Measurements from ENCODE around the gene STX4.

STX4 gene

GRCh38 chr16:31083556-31083955 is 50.2 kb downstream of the STX4 start:
- DNase-seq (ENCODE audit: low spot score) (no peak), FAIRE-seq (no peak)

GRCh38 chr16:31083981-31084380 is 50.6 kb downstream of the STX4 start:
- FAIRE-seq (no peak), DNase-seq (ENCODE audit: low spot score) (no peak)

GRCh38 chr16:31084584-31085302 is 51.4 kb downstream of the STX4 start:
- DNase-seq (ENCODE audit: low spot score) (no peak), FAIRE-seq (no peak)

GRCh38 chr16:31085411-31085810 is 52.1 kb downstream of the STX4 start:
- FAIRE-seq: no peak

GRCh38 chr16:31085873-31086628 is 52.7 kb downstream of the STX4 start:
- FAIRE-seq (no peak), DNase-seq (ENCODE audit: low spot score) (no peak)

More at GRCh38 chr16:31085411-31085810, 52.1 kb downstream of the STX4 start:
- no peak for DNase-seq (ENCODE audit: low spot score)

- DNase-seq (ENCODE audit: low spot score) (no peak), FAIRE-seq (no peak)
These were observed 53.2 kb downstream of the STX4 start for GRCh38 chr16:31086629-31086906.

- no peak for DNase-seq (ENCODE audit: low spot score)
- no peak for FAIRE-seq
These were observed 54.1 kb downstream of the STX4 start for GRCh38 chr16:31087481-31087880.

GRCh38 chr16:31087971-31088370 is 54.6 kb downstream of the STX4 start:
- FAIRE-seq (no peak), DNase-seq (ENCODE audit: low spot score) (no peak)

- FAIRE-seq (no peak), DNase-seq (ENCODE audit: low spot score) (no peak)
These were observed 55.3 kb downstream of the STX4 start, which contains the start of gene PRSS53 for GRCh38 chr16:31088459-31089183. Gene PRSS53 (minus strand): TSS chr16:31088943. CDS start chr16:31088809, 134 bp downstream.

GRCh38 chr16:31089199-31089598 is 55.8 kb downstream of the STX4 start:
- FAIRE-seq (no peak), DNase-seq (ENCODE audit: low spot score) (no peak)

All from urothelium cell line (cell line).